ENCODE measurements around the gene TAF1C. TPM values are rescaled to one million over a fixed set of nuclear protein-coding genes. Genes with fewer than 3 reads are reported as not detected.

The TAF1C gene
- total RNA-seq, 4 donors from 2014 or later: 23.9 to 43.7 (median 32.1) TPM

GRCh38 chr16:84137287-84137686, 49.6 kb downstream of the TAF1C start:
- Histone ChIP-seq H3K4me1 (no peaks in the 10 kb centered on the region), H3K36me3 (no peaks in the 10 kb centered on the region), H3K27me3 (no peaks in the 10 kb centered on the region), H3K27ac (no peak overlapping the region), H3K9me3 (no peaks in the 10 kb centered on the region), H3K4me3 (no peak overlapping the region)
- DNase-seq: no peak
- intact Hi-C loops (cut with DNase I): no loop called here
- TF ChIP-seq POLR2A (IDR thresholded peaks at IDR 0.05): no peak
- no peak for TF ChIP-seq CTCF (IDR thresholded peaks at IDR 0.05)
- 72 to 87% methylated on average over 3 to 8 of the region's 8 CpGs for WGBS, 2 donors

- H3K9me3 ChIP-seq: no peaks in the 10 kb centered on the region
- WGBS, 2 donors: 91 to 94% methylated on average over 7 to 11 of the region's 11 CpGs
- H3K4me3 ChIP-seq: no peak overlapping the region
- intact Hi-C loops (cut with DNase I): no loop called here
- no peak for DNase-seq
- no peaks in the 10 kb centered on the region for H3K27me3 ChIP-seq
- H3K36me3 ChIP-seq: no peaks in the 10 kb centered on the region
- TF ChIP-seq POLR2A (IDR thresholded peaks at IDR 0.05): no peak
- no peak for TF ChIP-seq CTCF (IDR thresholded peaks at IDR 0.05)
- H3K4me1 ChIP-seq: no peaks in the 10 kb centered on the region
- H3K27ac ChIP-seq: no peak overlapping the region
Observed at GRCh38 chr16:84136331-84137125, 50.3 kb downstream of the TAF1C start.

- no peak overlapping the region for H3K27ac ChIP-seq
- DNase-seq: no peak
- no peaks in the 10 kb centered on the region for H3K9me3 ChIP-seq
- no peaks in the 10 kb centered on the region for H3K4me1 ChIP-seq
- H3K4me3 ChIP-seq: no peak overlapping the region
- WGBS, 2 donors: 90 to 91% methylated on average over 7 of the region's 7 CpGs
- peaks cover 0 to 34% (median 13%) of the 10 kb centered on the region in 3 donors for H3K36me3 ChIP-seq
- intact Hi-C loops (cut with DNase I): no loop called here
- H3K27me3 ChIP-seq: no peaks in the 10 kb centered on the region
- TF ChIP-seq POLR2A (IDR thresholded peaks at IDR 0.05) (no peak), CTCF (IDR thresholded peaks at IDR 0.05) (no peak)
Observed at GRCh38 chr16:84132527-84133285, 54.2 kb downstream of the TAF1C start.

GRCh38 chr16:84131117-84131516, 55.7 kb downstream of the TAF1C start:
- WGBS, 2 donors: 84 to 88% methylated on average over 4 to 5 of the region's 5 CpGs
- TF ChIP-seq CTCF (IDR thresholded peaks at IDR 0.05) (no peak), POLR2A (IDR thresholded peaks at IDR 0.05) (no peak)
- intact Hi-C loops (cut with DNase I): no loop called here
- H3K27me3 ChIP-seq: no peaks in the 10 kb centered on the region
- peaks cover 0 to 47% (median 13%) of the 10 kb centered on the region in 3 donors for H3K36me3 ChIP-seq
- no peaks in the 10 kb centered on the region for H3K9me3 ChIP-seq
- H3K4me3 ChIP-seq: no peak overlapping the region
- no peaks in the 10 kb centered on the region for H3K4me1 ChIP-seq
- no peak for DNase-seq
- no peak overlapping the region for H3K27ac ChIP-seq

Other genes with a start within 250 kb of the TAF1C start
- gene OSGIN1, start 233.8 kb downstream of the TAF1C start, total RNA-seq: 10 to 100 TPM in 2 of 4 donors, 1 to 10 TPM in 2; 5.0 to 27.6 (median 11.1) TPM
- gene NECAB2, start 218.8 kb downstream of the TAF1C start, total RNA-seq: not detected
- not detected for gene SLC38A8, start 144.3 kb downstream of the TAF1C start, total RNA-seq
- 10 to 100 TPM; 36.3 to 77.6 (median 53.0) TPM for gene MBTPS1, start 70.1 kb downstream of the TAF1C start, total RNA-seq
- gene HSDL1, start 41.9 kb downstream of the TAF1C start, total RNA-seq: 1 to 10 TPM; 5.0 to 9.7 (median 8.6) TPM
- gene DNAAF1, start 41.7 kb downstream of the TAF1C start, total RNA-seq: under 1 TPM in 1 of 4 donors, not detected in 3; under 0.01 TPM
- gene ADAD2, start 4.1 kb upstream of the TAF1C start, total RNA-seq: 1 to 10 TPM in 3 of 4 donors, not detected in 1; 1.1 to 4.2 (median 1.9) TPM
- gene KCNG4, start 53.0 kb upstream of the TAF1C start, total RNA-seq: not detected
- gene WFDC1, start 107.8 kb upstream of the TAF1C start, total RNA-seq: 1 to 10 TPM; 2.3 to 7.6 (median 5.0) TPM
- gene ATP2C2, start 181.5 kb upstream of the TAF1C start, total RNA-seq: 10 to 100 TPM in 1 of 4 donors, 1 to 10 TPM in 3; 1.1 to 25.8 (median 5.6) TPM

Measured in esophagus squamous epithelium (tissue), 5 donors.